HG03457 (cell line): ENCODE data around the gene BTBD1.
"Not testable (repeated sequence)": the region's sequence is repeated elsewhere in the genome, so short reads cannot be mapped to it uniquely, and the experiment has no call there.

Source experiments
- ATAC-seq: cut with Tn5 transposase; IDR thresholded peaks from one replicate; pipeline ENCODE4 v1.9.1; 2021; ENCODE audit warnings: moderate number of reproducible peaks; ENCODE audit not compliant: unreplicated experiment

BTBD1 gene

GRCh38 chr15:83061680-83062079 lies 5.4 kb downstream of the BTBD1 start:
- no peak for ATAC-seq

GRCh38 chr15:83057696-83058376 lies 9.2 kb downstream of the BTBD1 start:
- no peak for ATAC-seq

GRCh38 chr15:83057002-83057401 lies 10.1 kb downstream of the BTBD1 start:
- ATAC-seq = no peak

GRCh38 chr15:83053151-83053550 lies 13.9 kb downstream of the BTBD1 start:
- no peak for ATAC-seq

GRCh38 chr15:83046558-83047127 lies 20.4 kb downstream of the BTBD1 start:
- no peak for ATAC-seq

GRCh38 chr15:83044156-83044555 lies 22.9 kb downstream of the BTBD1 start:
- no peak for ATAC-seq

GRCh38 chr15:83039206-83039605 lies 27.8 kb downstream of the BTBD1 start:
- no peak for ATAC-seq

- ATAC-seq = no peak
Measured at GRCh38 chr15:83036253-83036652, 30.8 kb downstream of the BTBD1 start.

GRCh38 chr15:83031234-83031633 lies 35.8 kb downstream of the BTBD1 start:
- ATAC-seq = not testable (repeated sequence)

GRCh38 chr15:83030021-83030420 lies 37.0 kb downstream of the BTBD1 start:
- ATAC-seq = no peak

GRCh38 chr15:83018436-83018835 lies 48.6 kb downstream of the BTBD1 start:
- ATAC-seq = no peak

GRCh38 chr15:83016906-83017305 lies 50.1 kb downstream of the BTBD1 start:
- no peak for ATAC-seq

- ATAC-seq = no peak
Measured at GRCh38 chr15:83015361-83015760, 51.7 kb downstream of the BTBD1 start.

GRCh38 chr15:83014205-83014653 lies 52.8 kb downstream of the BTBD1 start:
- no peak for ATAC-seq

GRCh38 chr15:83012636-83013035 lies 54.4 kb downstream of the BTBD1 start:
- no peak for ATAC-seq

GRCh38 chr15:83012076-83012426 lies 55.0 kb downstream of the BTBD1 start:
- no peak for ATAC-seq

GRCh38 chr15:83011271-83012075 lies 55.6 kb downstream of the BTBD1 start, which contains the start of gene C15orf40:
Gene C15orf40, minus strand, starts transcription at chr15:83011639. Its CDS starts 32 bp downstream, at chr15:83011607.
- ATAC-seq = peak; percentile 77

GRCh38 chr15:83010709-83011270 lies 56.3 kb downstream of the BTBD1 start:
- peak; percentile 35 for ATAC-seq

GRCh38 chr15:83000672-83001031 lies 66.4 kb downstream of the BTBD1 start:
- not testable (repeated sequence) for ATAC-seq

- peak; percentile 74 for ATAC-seq
Measured at GRCh38 chr15:82999905-83000671, 67.0 kb downstream of the BTBD1 start.

- no peak for ATAC-seq
Measured at GRCh38 chr15:82999426-82999825, 67.6 kb downstream of the BTBD1 start.
